Right lobe of liver (tissue), 6 donors: ENCODE results near the gene CYB561A3. TPM values are rescaled to one million over a fixed set of nuclear protein-coding genes. Genes with fewer than 3 reads are reported as not detected.

Source experiments
- ATAC-seq, 4 donors: fragments of 200-7000 bp; cut with Tn5 transposase; one replicate each; pipeline ENCODE4 v1.9.1; 2020; ENCODE audit warnings: mild to moderate bottlenecking in 4 of 4, moderate library complexity in 4 of 4
- DNase-seq, 3 donors: peaks; one replicate each; pipeline ENCODE4 v3.0.0-alpha.2; 2020
- H3K27ac ChIP-seq, 3 donors: fragments of 200-600 bp; one replicate each; pipeline ENCODE4 v1.8.0; 2022
- H3K27me3 ChIP-seq, 2 donors: fragments of 200-600 bp; one replicate each; pipeline ENCODE4 v1.8.0; 2022
- H3K36me3 ChIP-seq, 4 donors: fragments of 200-600 bp; sonication (generic) in 1 of 4; one replicate each; pipeline versions ENCODE4 v1.5.1 to v1.8.0; 2017 to 2022; ENCODE audit warnings: control low read depth in 1 of 4
- H3K4me1 ChIP-seq, 4 donors: fragments of 200-600 bp; sonication (generic) in 1 of 4; one replicate each; pipeline versions ENCODE4 v1.5.1 to v1.8.0; 2017 to 2022; ENCODE audit warnings: control low read depth in 1 of 4
- H3K4me3 ChIP-seq, 3 donors: fragments of 200-600 bp; one replicate each; pipeline ENCODE4 v1.8.0; 2022
- H3K9me3 ChIP-seq, 4 donors: fragments of 200-600 bp; sonication (generic) in 1 of 4; one replicate each; pipeline versions ENCODE4 v1.5.1 to v1.8.0; 2017 to 2022; ENCODE audit warnings: control low read depth in 1 of 4
- POLR2A ChIP-seq: fragments of 450-650 bp; IDR thresholded peaks from one replicate; pipeline ENCODE4 v1.6.1; 2017; ENCODE audit warnings: antibody characterized with exemption, mild to moderate bottlenecking
- WGBS: methylation state at CpG from one replicate; pipeline ENCODE4 v1.1.6; 2018; ENCODE audit warnings: low coverage, low lambda C conversion rate; ENCODE audit not compliant: insufficient coverage; ENCODE audit errors: missing lambda C conversion rate; 5-methylcytosine and 5-hydroxymethylcytosine counted together
- intact Hi-C, 2 donors: fragments of 100-400 bp; cut with DNase I; formaldehyde crosslinking; loops; one replicate each; pipeline versions ENCODE4 v1.11.2 to v1.14.1; 2022
- total RNA-seq, 6 experiments: library from RNA; depleted of rRNA in 2 of 6; stranded (reverse); fragments of >200 nt in 2 of 6; fragmentation: NEBNext Ultra II Directional in 3 of 6; extraction: Animal tissue kit (Norgen Biotek cat#: 25700) in 3 of 6; gene quantifications; one replicate each; pipeline versions ENCODE4 v1.1.0 to v1.2.4, GENCODE V29; 2016 to 2023
- TF ChIP-seq, protein P1 (sequence below), 4 donors: fragments of 200-600 bp in 3 of 4; fragments of 450-650 bp in 1 of 4; IDR thresholded peaks; one replicate each; pipeline versions ENCODE4 v1.5.1 to v1.8.0; 2016 to 2022; ENCODE audit warnings: antibody characterized with exemption in 4 of 4, mild to moderate bottlenecking in 2 of 4
- donor health status: DM: no; HTN: yes; CAD: no.
- donor health status: DM: no; HTN: no; CAD: no.
- donor health status: DM: no; HTN: no; CAD: no.
- donor health status: DM: no; HTN: yes; CAD: no.
- donor health status: DM: no; HTN: yes; CAD: no.

Gene CYB561A3
- total RNA-seq, 6 experiments from 2014 or later: 25.6 to 41.8 (median 35.2) TPM

DNA sequence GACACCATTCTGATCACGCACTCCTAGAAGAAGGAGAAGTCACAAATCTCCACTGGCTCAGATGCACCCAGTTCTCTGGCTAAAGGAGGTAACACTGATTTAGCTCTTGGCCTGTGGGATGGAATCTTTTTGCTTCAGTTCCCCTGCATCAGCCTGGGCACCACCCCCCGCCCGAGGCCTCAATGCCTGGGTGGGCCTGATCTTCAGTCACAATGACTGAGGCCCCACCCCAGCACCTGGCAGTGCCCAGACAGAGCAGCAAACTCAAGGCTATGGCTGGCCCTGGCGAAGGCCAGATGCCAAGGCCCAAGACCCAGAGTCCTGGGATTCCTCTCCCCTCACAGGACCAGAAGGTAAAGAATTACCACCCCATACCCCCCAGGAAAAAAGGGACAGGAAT lies 5.0 kb downstream of the CYB561A3 start:
- no peaks in the 10 kb centered on the region for H3K27me3 ChIP-seq
- H3K36me3 ChIP-seq: peaks cover 0 to 4% (median 0%) of the 10 kb centered on the region in 4 donors
- intact Hi-C loops: no loop called here
- TF ChIP-seq, protein P1, sequence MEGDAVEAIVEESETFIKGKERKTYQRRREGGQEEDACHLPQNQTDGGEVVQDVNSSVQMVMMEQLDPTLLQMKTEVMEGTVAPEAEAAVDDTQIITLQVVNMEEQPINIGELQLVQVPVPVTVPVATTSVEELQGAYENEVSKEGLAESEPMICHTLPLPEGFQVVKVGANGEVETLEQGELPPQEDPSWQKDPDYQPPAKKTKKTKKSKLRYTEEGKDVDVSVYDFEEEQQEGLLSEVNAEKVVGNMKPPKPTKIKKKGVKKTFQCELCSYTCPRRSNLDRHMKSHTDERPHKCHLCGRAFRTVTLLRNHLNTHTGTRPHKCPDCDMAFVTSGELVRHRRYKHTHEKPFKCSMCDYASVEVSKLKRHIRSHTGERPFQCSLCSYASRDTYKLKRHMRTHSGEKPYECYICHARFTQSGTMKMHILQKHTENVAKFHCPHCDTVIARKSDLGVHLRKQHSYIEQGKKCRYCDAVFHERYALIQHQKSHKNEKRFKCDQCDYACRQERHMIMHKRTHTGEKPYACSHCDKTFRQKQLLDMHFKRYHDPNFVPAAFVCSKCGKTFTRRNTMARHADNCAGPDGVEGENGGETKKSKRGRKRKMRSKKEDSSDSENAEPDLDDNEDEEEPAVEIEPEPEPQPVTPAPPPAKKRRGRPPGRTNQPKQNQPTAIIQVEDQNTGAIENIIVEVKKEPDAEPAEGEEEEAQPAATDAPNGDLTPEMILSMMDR (IDR thresholded peaks at IDR 0.05): no peak
- no peak for TF ChIP-seq POLR2A
- ATAC-seq (no peak), DNase-seq (no peak)
- peaks cover 0 to 18% (median 0%) of the 10 kb centered on the region in 4 donors for H3K4me1 ChIP-seq
- no peak overlapping the region for H3K4me3 ChIP-seq
- no peak overlapping the region for H3K27ac ChIP-seq
- no CpG with 5 or more reads among the region's 4 CpGs for WGBS
- no peaks in the 10 kb centered on the region for H3K9me3 ChIP-seq

DNA sequence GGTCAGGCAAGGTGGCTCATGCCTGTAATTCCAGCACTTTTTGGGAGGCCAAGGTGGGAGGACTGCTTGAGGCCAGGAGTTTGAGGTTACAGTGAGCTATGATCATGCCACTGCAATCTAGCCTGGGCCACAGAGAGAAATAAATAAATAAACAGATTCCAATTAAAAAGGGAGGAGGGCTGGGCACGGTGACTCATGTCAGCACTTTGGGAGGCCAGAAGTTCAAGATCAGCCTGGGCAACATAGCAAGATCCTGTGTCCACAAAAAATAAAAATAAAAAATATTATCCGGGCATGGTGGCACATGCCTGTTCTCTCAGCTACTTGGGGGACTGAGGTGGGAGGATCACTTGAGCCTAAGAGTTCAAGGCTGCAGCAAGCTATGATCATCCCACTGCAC lies 7.5 kb downstream of the CYB561A3 start:
- H3K27ac ChIP-seq: peak overlapping the region in 1 of 3 donors; percentile 67
- no peaks in the 10 kb centered on the region for H3K27me3 ChIP-seq
- peaks cover 0 to 12% (median 0%) of the 10 kb centered on the region in 4 donors for H3K4me1 ChIP-seq
- intact Hi-C loops: no loop called here
- DNase-seq: no peak
- WGBS: 70% methylated on average over 2 of the region's 2 CpGs
- no peaks in the 10 kb centered on the region for H3K9me3 ChIP-seq
- peaks cover 0 to 16% (median 2%) of the 10 kb centered on the region in 4 donors for H3K36me3 ChIP-seq
- TF ChIP-seq, protein P1 (IDR thresholded peaks at IDR 0.05): no peak
- no peak for TF ChIP-seq POLR2A
- ATAC-seq: peak in 1 of 4 donors; percentile 4
- H3K4me3 ChIP-seq: no peak overlapping the region

DNA sequence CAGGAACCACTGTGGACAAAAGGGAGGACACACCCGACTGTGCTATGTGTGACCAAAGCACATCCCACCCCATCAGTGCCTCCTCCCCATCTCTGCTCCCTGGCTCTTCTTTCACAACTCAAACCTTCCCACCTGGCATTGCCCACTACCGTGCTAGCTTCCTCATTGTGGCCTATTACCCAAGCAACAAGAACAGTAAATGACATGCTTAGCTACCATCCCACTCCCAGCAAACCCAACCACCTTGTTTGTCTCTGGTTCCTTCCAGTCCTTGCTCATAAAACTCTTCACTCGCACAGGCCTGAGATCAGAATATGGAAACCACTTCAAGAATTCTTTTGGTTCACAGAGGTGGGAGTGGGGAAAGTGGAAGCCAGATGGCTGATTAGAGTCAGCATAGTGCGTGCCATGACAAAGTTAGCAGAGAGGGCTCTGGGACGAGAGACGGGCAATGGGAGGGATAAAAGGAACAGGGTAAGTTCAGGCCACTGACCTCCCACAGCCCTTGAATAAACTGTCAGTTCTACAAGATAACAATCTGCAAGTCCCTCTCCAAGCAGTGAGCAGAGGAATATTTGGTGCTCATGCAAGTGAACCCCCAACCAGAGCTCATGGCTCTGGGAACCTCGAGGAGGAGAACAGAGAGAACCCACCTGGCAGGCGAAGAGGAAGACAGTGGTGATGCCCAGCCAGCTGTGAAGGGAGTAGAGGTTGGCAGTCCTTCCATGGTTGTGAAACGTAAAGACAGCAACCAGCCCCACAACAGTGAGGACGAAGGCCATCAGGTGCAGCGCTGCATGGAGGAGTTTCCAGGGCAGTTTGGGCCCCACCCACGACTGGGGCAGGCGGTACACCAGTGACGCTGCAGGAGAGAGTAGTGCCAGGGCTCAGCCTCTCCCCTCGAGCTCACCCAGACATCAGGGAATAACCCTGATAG lies 8.3 kb downstream of the CYB561A3 start:
- TF ChIP-seq, protein P1 (IDR thresholded peaks at IDR 0.05): no peak
- TF ChIP-seq POLR2A: no peak
- no peak overlapping the region for H3K4me3 ChIP-seq
- intact Hi-C loops: no loop called here
- ATAC-seq: peak; percentile 82 to 94 (median 92)
- H3K27me3 ChIP-seq: no peaks in the 10 kb centered on the region
- H3K36me3 ChIP-seq: peaks cover 0 to 17% (median 2%) of the 10 kb centered on the region in 4 donors
- WGBS: 36% methylated on average over 13 of the region's 15 CpGs
- no peaks in the 10 kb centered on the region for H3K9me3 ChIP-seq
- H3K4me1 ChIP-seq: peaks cover 0 to 12% (median 0%) of the 10 kb centered on the region in 4 donors
- DNase-seq: peak; percentile 73 to 94 (median 90)
- H3K27ac ChIP-seq: peak overlapping the region in 1 of 3 donors; percentile 67

DNA sequence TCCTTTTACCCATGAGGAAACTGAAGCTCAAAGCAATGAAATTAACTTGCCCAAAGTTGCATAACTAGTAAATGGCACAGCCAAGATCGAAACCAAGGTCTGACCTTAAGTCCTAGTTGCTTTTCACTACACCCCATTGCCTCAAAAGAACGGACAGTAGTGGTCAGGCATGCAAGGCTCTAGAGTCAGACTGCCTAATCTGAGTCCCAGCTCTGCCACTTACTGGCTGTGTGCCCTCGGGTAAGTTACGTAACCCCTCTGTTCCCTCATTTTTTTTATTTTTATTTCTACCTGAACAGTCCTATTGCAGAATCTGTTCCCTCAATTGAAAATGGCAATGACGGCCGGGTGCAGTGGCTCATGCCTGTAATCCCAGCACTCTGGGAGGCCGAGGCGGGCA lies 9.6 kb downstream of the CYB561A3 start:
- H3K27ac ChIP-seq: no peak overlapping the region
- 47% methylated on average over 8 of the region's 8 CpGs for WGBS
- no peak for TF ChIP-seq POLR2A
- TF ChIP-seq, protein P1 (IDR thresholded peaks at IDR 0.05): no peak
- no peaks in the 10 kb centered on the region for H3K9me3 ChIP-seq
- intact Hi-C loops: no loop called here
- H3K36me3 ChIP-seq: peaks cover 0 to 17% (median 2%) of the 10 kb centered on the region in 4 donors
- H3K4me1 ChIP-seq: peaks cover 0 to 20% (median 0%) of the 10 kb centered on the region in 4 donors
- DNase-seq (peak in 1 of 3 donors; percentile 68), ATAC-seq (peak in 1 of 4 donors; percentile 41)
- H3K4me3 ChIP-seq: no peak overlapping the region
- H3K27me3 ChIP-seq: no peaks in the 10 kb centered on the region
